PC-9 (cell line): ENCODE measurements around the gene PRKACA. TPM values are rescaled to one million over a fixed set of nuclear protein-coding genes. Genes with fewer than 3 reads are reported as not detected.

Experiments used
- BruUV-seq: library from RNA; stranded (reverse); fragments of 400-500 nt; replicated peaks from 2 replicates; lab custom pipeline; 2021; lab: Mats Ljungman, UMichigan
- CTCF ChIA-PET: fragments of 300-600 bp; sonication (Branson Sonifier 250); formaldehyde crosslinking; loops from one replicate; lab custom pipeline; 2022; ENCODE audit warnings: antibody characterized with exemption; lab: Charles Lee
- POLR2A ChIA-PET: fragments of 300-600 bp; sonication (Branson Sonifier 250); formaldehyde crosslinking; loops from one replicate; lab custom pipeline; 2022; ENCODE audit warnings: antibody characterized with exemption; ENCODE audit not compliant: unreplicated experiment; lab: Charles Lee
- DNase-seq, 2 experiments: peaks; one replicate each; pipeline versions ENCODE4 v3.0.0 to v3.0.0-alpha.2; 2015 to 2022; ENCODE audit warnings: mixed read lengths in 1 of 2
- H2AFZ ChIP-seq: fragments of 200-600 bp; sonication (generic); 2 replicates; pipeline ENCODE4 v1.8.1; 2017; ENCODE audit warnings: antibody characterized with exemption
- H3F3A ChIP-seq: fragments of 200-600 bp; sonication (generic); 2 replicates; pipeline ENCODE4 v1.8.1; 2017; ENCODE audit warnings: antibody characterized with exemption, mild to moderate bottlenecking, low read depth; ENCODE audit not compliant: insufficient read depth
- H3K27ac ChIP-seq: fragments of 200-600 bp; sonication (generic); 2 replicates; pipeline ENCODE4 v1.6.1; 2016; ENCODE audit warnings: mixed run types
- H3K27me3 ChIP-seq: fragments of 200-600 bp; sonication (generic); 2 replicates; pipeline ENCODE4 v1.6.1; 2016; ENCODE audit warnings: low read depth, mixed run types; ENCODE audit not compliant: insufficient read depth
- H3K36me3 ChIP-seq: fragments of 200-600 bp; sonication (generic); 2 replicates; pipeline ENCODE4 v1.6.1; 2016; ENCODE audit warnings: low read depth, mixed run types
- H3K4me1 ChIP-seq: fragments of 200-600 bp; sonication (generic); replicated peaks from 2 replicates; pipeline ENCODE4 v1.6.1; 2016; ENCODE audit warnings: mixed run types; ENCODE audit not compliant: insufficient read depth
- H3K4me2 ChIP-seq: fragments of 200-600 bp; sonication (generic); 2 replicates; pipeline ENCODE4 v1.6.1; 2017; ENCODE audit warnings: mixed run types
- H3K4me3 ChIP-seq: fragments of 200-600 bp; sonication (generic); 2 replicates; pipeline ENCODE4 v1.6.1; 2016; ENCODE audit warnings: mixed run types
- H3K79me2 ChIP-seq: fragments of 200-600 bp; sonication (generic); 2 replicates; pipeline ENCODE4 v1.6.1; 2017; ENCODE audit warnings: low read depth, mixed run types
- H3K9me2 ChIP-seq: fragments of 200-600 bp; sonication (generic); 2 replicates; pipeline ENCODE4 v1.8.1; 2017; ENCODE audit warnings: mild to moderate bottlenecking; ENCODE audit not compliant: insufficient read depth
- H3K9me3 ChIP-seq: fragments of 200-600 bp; sonication (generic); 2 replicates; pipeline ENCODE4 v1.8.1; 2016; ENCODE audit warnings: low read depth; ENCODE audit not compliant: insufficient read depth
- H4K20me1 ChIP-seq: fragments of 200-600 bp; sonication (generic); 2 replicates; pipeline ENCODE4 v1.8.1; 2017; ENCODE audit not compliant: insufficient read depth
- EZH2 ChIP-seq: fragments of 200-600 bp; sonication (generic); IDR thresholded peaks from 2 replicates; pipeline ENCODE4 v1.8.0; 2017; ENCODE audit warnings: antibody characterized with exemption, low read depth
- intact Hi-C: fragments of 100-400 bp; cut with micrococcal nuclease; formaldehyde crosslinking; loops from one replicate; pipeline ENCODE4 v1.10.0; 2022; ENCODE audit not compliant: unreplicated experiment
- total RNA-seq: library from RNA; stranded (reverse); gene quantifications from 2 replicates; pipeline ENCODE4 v1.2.3, GENCODE V29; 2021
- TF ChIP-seq, protein P1 (sequence below): fragments of 200-600 bp; sonication (generic); conservative IDR thresholded peaks from 2 replicates; pipeline ENCODE4 v1.6.1; 2017; ENCODE audit warnings: mixed run types, antibody characterized with exemption, mild to moderate bottlenecking, moderate library complexity

Gene PRKACA
- total RNA-seq, 1 experiment from 2014 or later: 82.8 TPM

GRCh38 chr19:14119644-14120496 lies 2.3 kb upstream of the PRKACA start:
- Histone ChIP-seq H3K9me3 (no peaks in the 10 kb centered on the region), H3K4me2 (no peak overlapping the region), H3K27me3 (no peaks in the 10 kb centered on the region), H3K4me1 (peaks cover 21% of the 10 kb centered on the region), H3K27ac (0 out of 2 replicates have a peak overlapping the region, but pooled peaks have one; percentile 65), H2AFZ (no peak overlapping the region), H4K20me1 (no peaks in the 10 kb centered on the region), H3K36me3 (no peaks in the 10 kb centered on the region), H3K79me2 (peaks cover 16% of the 10 kb centered on the region), H3F3A (peaks cover 47% of the 10 kb centered on the region), H3K4me3 (no peak overlapping the region), H3K9me2 (no peaks in the 10 kb centered on the region)
- intact Hi-C loops: loop anchor here (5.0 kb wide), 1 partner anchor 38 kb away; no protein-coding TSS in a partner anchor
- BruUV-seq: TSS peak; percentile 1
- POLR2A ChIA-PET: no interaction called here
- no peak for TF ChIP-seq EZH2
- TF ChIP-seq, protein P1, sequence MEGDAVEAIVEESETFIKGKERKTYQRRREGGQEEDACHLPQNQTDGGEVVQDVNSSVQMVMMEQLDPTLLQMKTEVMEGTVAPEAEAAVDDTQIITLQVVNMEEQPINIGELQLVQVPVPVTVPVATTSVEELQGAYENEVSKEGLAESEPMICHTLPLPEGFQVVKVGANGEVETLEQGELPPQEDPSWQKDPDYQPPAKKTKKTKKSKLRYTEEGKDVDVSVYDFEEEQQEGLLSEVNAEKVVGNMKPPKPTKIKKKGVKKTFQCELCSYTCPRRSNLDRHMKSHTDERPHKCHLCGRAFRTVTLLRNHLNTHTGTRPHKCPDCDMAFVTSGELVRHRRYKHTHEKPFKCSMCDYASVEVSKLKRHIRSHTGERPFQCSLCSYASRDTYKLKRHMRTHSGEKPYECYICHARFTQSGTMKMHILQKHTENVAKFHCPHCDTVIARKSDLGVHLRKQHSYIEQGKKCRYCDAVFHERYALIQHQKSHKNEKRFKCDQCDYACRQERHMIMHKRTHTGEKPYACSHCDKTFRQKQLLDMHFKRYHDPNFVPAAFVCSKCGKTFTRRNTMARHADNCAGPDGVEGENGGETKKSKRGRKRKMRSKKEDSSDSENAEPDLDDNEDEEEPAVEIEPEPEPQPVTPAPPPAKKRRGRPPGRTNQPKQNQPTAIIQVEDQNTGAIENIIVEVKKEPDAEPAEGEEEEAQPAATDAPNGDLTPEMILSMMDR: no peak
- DNase-seq: no peak
- CTCF ChIA-PET: no interaction called here

- no peaks in the 10 kb centered on the region for H3K36me3 ChIP-seq
- H3F3A ChIP-seq: peaks cover 46% of the 10 kb centered on the region
- H4K20me1 ChIP-seq: no peaks in the 10 kb centered on the region
- H3K27ac ChIP-seq: peak overlapping the region; percentile 65
- peaks cover 16% of the 10 kb centered on the region for H3K79me2 ChIP-seq
- BruUV-seq: no TSS peak
- ChIA-PET CTCF (no interaction called here), POLR2A (no interaction called here)
- DNase-seq: no peak
- peaks cover 21% of the 10 kb centered on the region for H3K4me1 ChIP-seq
- H3K4me2 ChIP-seq: peak overlapping the region; percentile 79
- no peaks in the 10 kb centered on the region for H3K27me3 ChIP-seq
- TF ChIP-seq, protein P1: no peak
- no peak for TF ChIP-seq EZH2
- H2AFZ ChIP-seq: no peak overlapping the region
- H3K9me3 ChIP-seq: no peaks in the 10 kb centered on the region
- intact Hi-C loops: loop anchor here (5.0 kb wide), 1 partner anchor 37 kb away; no protein-coding TSS in a partner anchor
- no peaks in the 10 kb centered on the region for H3K9me2 ChIP-seq
- H3K4me3 ChIP-seq: peak overlapping the region; percentile 75; the same call in 1 of the 2 replicates
These were observed 1.6 kb upstream of the PRKACA start for GRCh38 chr19:14119146-14119545.

- Histone ChIP-seq H4K20me1 (no peaks in the 10 kb centered on the region), H3K4me1 (peaks cover 21% of the 10 kb centered on the region), H3K27ac (peak overlapping the region; percentile 65), H3K4me3 (peak overlapping the region; percentile 75), H3K9me2 (no peaks in the 10 kb centered on the region), H3F3A (peaks cover 46% of the 10 kb centered on the region), H2AFZ (peak overlapping the region; percentile 87), H3K9me3 (no peaks in the 10 kb centered on the region), H3K36me3 (no peaks in the 10 kb centered on the region), H3K27me3 (no peaks in the 10 kb centered on the region), H3K4me2 (peak overlapping the region; percentile 79), H3K79me2 (peaks cover 16% of the 10 kb centered on the region)
- TF ChIP-seq, protein P1: no peak
- no peak for TF ChIP-seq EZH2
- ChIA-PET CTCF (no interaction called here), POLR2A (no interaction called here)
- BruUV-seq: TSS peak; percentile 86
- DNase-seq: no peak
- intact Hi-C loops: loop anchor here (5.0 kb wide), 1 partner anchor 36 kb away; no protein-coding TSS in a partner anchor
These were observed 846 bp upstream of the PRKACA start for GRCh38 chr19:14118165-14119051.
